Upper lobe of right lung (tissue), 1 donor: ENCODE measurements around the gene DRAP1. TPM values are rescaled to one million over a fixed set of nuclear protein-coding genes. Genes with fewer than 3 reads are reported as not detected.
A peak's percentile ranks its signal among the peaks of the same experiment; 100 is the strongest.

Experiments
- ATAC-seq: fragments of 200-7000 bp; cut with Tn5 transposase; one replicate; pipeline ENCODE4 v1.9.1; 2020; ENCODE audit warnings: mild to moderate bottlenecking, moderate library complexity
- DNase-seq: peaks from one replicate; pipeline ENCODE4 v3.0.0-alpha.2; 2020
- H3K27ac ChIP-seq: fragments of 200-600 bp; one replicate; pipeline ENCODE4 v1.8.0; 2022
- H3K27me3 ChIP-seq: fragments of 200-600 bp; one replicate; pipeline ENCODE4 v1.8.0; 2022; ENCODE audit warnings: mild to moderate bottlenecking
- H3K36me3 ChIP-seq: fragments of 200-600 bp; one replicate; pipeline ENCODE4 v1.8.0; 2022
- H3K4me1 ChIP-seq: fragments of 200-600 bp; one replicate; pipeline ENCODE4 v1.8.0; 2022
- H3K4me3 ChIP-seq: fragments of 200-600 bp; one replicate; pipeline ENCODE4 v1.8.0; 2022; ENCODE audit warnings: mild to moderate bottlenecking
- H3K9me3 ChIP-seq: fragments of 200-600 bp; one replicate; pipeline ENCODE4 v1.8.0; 2022
- CTCF ChIP-seq: fragments of 200-600 bp; IDR thresholded peaks from one replicate; pipeline ENCODE4 v1.8.0; 2022; ENCODE audit warnings: antibody characterized with exemption
- intact Hi-C: fragments of 100-400 bp; cut with DNase I; formaldehyde crosslinking; loops from one replicate; pipeline ENCODE4 v1.11.0; 2022
- total RNA-seq: library from RNA; stranded (reverse); fragmentation: NEBNext Ultra II Directional; extraction: Animal tissue kit (Norgen Biotek cat#: 25700); gene quantifications from one replicate; pipeline ENCODE4 v1.2.1, GENCODE V29; 2021
- donor health status: DM: no; HTN: yes; CAD: no; lungs with severe emphysema.

The DRAP1 gene
- total RNA-seq, 1 donor from 2014 or later = 62.8 TPM

DNA sequence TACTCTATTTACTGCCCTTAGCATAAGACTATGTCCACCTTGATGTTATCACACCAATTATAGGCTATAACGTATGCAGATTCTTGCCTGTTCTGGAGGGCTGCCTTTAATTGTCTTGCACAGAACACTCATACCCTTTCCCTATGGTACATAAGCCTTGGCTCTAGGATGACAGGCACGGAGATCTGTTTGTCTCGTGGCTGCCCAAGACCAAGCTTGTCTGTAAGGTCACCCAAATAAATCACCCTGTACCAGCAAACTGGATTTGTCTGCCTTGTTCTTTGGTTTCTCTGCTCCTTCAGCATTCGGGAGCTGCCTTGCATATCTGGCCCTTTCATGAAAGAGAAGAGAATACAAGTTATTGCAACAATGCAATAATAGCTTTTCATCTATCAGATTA, 18.5 kb downstream of the DRAP1 start:
- no peaks in the 10 kb centered on the region for H3K27me3 ChIP-seq
- H3K9me3 ChIP-seq = no peaks in the 10 kb centered on the region
- H3K27ac ChIP-seq = no peak overlapping the region
- H3K4me3 ChIP-seq = no peak overlapping the region
- no peak for TF ChIP-seq CTCF
- H3K4me1 ChIP-seq = no peaks in the 10 kb centered on the region
- intact Hi-C loops = no loop called here
- ATAC-seq (no peak), DNase-seq (no peak)
- no peaks in the 10 kb centered on the region for H3K36me3 ChIP-seq

GRCh38 chr11:65941720-65942310, 22.6 kb downstream of the DRAP1 start:
- Histone ChIP-seq H3K4me1 (no peaks in the 10 kb centered on the region), H3K36me3 (no peaks in the 10 kb centered on the region), H3K27ac (peak overlapping the region; percentile 53), H3K9me3 (no peaks in the 10 kb centered on the region), H3K4me3 (no peak overlapping the region), H3K27me3 (no peaks in the 10 kb centered on the region)
- DNase-seq = no peak
- TF ChIP-seq CTCF = no peak
- ATAC-seq = peak; percentile 24
- intact Hi-C loops = no loop called here

DNA sequence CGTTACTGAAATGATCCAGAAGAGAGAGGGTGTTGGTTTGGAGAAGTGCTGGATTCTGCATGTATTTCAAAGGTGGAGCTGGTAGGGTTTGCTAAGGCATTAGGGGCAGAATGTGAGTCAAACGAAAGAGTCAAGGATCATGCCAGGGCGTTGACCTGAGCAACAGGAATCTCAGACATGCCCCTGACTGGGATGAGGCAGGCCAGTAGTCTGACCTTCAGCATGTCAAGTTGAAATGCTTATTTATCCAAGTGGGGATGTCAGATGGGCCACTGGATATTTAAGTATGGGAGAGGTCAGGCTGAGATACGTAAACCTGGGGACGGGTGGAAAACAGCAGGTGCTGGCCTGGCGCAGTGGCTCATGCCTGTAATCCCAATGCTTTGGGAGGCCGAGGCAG, 23.3 kb downstream of the DRAP1 start:
- DNase-seq (no peak), ATAC-seq (no peak)
- H3K4me3 ChIP-seq = no peak overlapping the region
- intact Hi-C loops = no loop called here
- H3K36me3 ChIP-seq = no peaks in the 10 kb centered on the region
- H3K9me3 ChIP-seq = no peaks in the 10 kb centered on the region
- H3K4me1 ChIP-seq = no peaks in the 10 kb centered on the region
- no peaks in the 10 kb centered on the region for H3K27me3 ChIP-seq
- no peak overlapping the region for H3K27ac ChIP-seq
- no peak for TF ChIP-seq CTCF

- intact Hi-C loops = no loop called here
- Histone ChIP-seq H3K36me3 (no peaks in the 10 kb centered on the region), H3K9me3 (no peaks in the 10 kb centered on the region), H3K27ac (no peak overlapping the region), H3K4me1 (no peaks in the 10 kb centered on the region), H3K27me3 (no peaks in the 10 kb centered on the region), H3K4me3 (no peak overlapping the region)
- no peak for ATAC-seq
- TF ChIP-seq CTCF = no peak
- no peak for DNase-seq
Observed at GRCh38 chr11:65944191-65944590, 25.0 kb downstream of the DRAP1 start.

GRCh38 chr11:65944767-65945166, 25.5 kb downstream of the DRAP1 start:
- TF ChIP-seq CTCF = no peak
- Histone ChIP-seq H3K4me3 (no peak overlapping the region), H3K9me3 (no peaks in the 10 kb centered on the region), H3K4me1 (no peaks in the 10 kb centered on the region), H3K36me3 (no peaks in the 10 kb centered on the region), H3K27ac (no peak overlapping the region), H3K27me3 (no peaks in the 10 kb centered on the region)
- intact Hi-C loops = no loop called here
- ATAC-seq (no peak), DNase-seq (no peak)

DNA sequence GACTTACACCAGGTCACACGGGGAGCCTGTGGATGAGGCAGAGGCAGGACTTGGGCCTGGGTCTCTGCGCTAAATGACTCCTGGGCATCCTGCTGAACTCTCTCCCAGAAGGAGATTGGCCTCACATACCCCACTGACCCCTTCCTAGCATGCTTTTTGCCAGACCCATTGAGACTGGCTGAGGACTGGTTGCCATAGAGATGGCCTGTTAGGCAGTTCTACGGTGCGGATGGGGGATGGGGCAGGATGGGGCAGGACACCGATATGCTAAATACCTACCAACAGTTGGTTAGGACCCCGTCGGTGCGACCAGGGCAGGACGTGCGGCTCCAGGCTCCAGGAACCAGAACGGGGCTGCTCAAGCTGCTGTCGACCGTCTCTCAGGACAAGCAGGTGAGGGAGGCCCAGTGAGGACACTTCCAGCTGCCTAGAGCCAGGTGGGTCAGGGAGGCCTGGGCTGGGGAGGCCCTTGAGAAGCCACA, 26.2 kb downstream of the DRAP1 start, which contains the start of gene TSGA10IP:
Gene TSGA10IP, plus strand, starts transcription at position 51 of the 482 bp plus-strand sequence. Its CDS starts 196 bp downstream, at position 247.
- no peaks in the 10 kb centered on the region for H3K4me1 ChIP-seq
- DNase-seq (no peak), ATAC-seq (no peak)
- TF ChIP-seq CTCF = no peak
- no peak within 1 kb of the TSS for H3K4me3 ChIP-seq
- no peaks in the 10 kb centered on the region for H3K9me3 ChIP-seq
- no peak within 1 kb of the TSS for H3K27ac ChIP-seq
- H3K36me3 ChIP-seq = no peaks in the 10 kb centered on the region
- intact Hi-C loops = no loop called here
- H3K27me3 ChIP-seq = no peaks in the 10 kb centered on the region
